NCI-H2107 treated with DMSO at 0.1 percent for 48 hours (cell line): ENCODE data around the gene CBFA2T2.
A peak's percentile ranks its signal among the peaks of the same experiment; 100 is the strongest.
"Not testable (repeated sequence)": the region's sequence is repeated elsewhere in the genome, so short reads cannot be mapped to it uniquely, and the experiment has no call there.

Source experiments
- DNase-seq: peaks from one replicate; lab custom pipeline; 2025; ENCODE audit not compliant: unreplicated experiment; lab: John Stamatoyannopoulos, UW

Gene CBFA2T2

GRCh38 chr20:33541797-33542196, 51.9 kb downstream of the CBFA2T2 start:
- no peak for DNase-seq

DNA sequence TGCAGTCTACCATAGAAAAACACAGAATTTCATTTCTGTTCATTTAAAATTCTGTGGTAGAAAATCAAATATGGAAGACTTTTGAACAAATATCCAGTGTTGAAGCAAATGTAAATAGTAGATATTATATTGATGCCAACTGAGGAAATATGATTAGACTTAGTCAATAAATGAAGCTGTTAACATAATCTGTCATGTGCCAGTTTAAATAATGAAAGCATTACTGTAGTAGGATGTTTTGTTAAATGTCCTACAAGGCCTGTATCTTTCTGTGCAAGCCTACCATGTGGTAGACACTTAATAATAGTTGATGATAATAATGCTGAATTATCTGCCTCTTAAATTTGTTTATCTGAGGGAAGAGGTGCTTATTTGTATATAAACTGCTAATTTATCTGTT, 55.9 kb downstream of the CBFA2T2 start:
- DNase-seq, result no peak

DNA sequence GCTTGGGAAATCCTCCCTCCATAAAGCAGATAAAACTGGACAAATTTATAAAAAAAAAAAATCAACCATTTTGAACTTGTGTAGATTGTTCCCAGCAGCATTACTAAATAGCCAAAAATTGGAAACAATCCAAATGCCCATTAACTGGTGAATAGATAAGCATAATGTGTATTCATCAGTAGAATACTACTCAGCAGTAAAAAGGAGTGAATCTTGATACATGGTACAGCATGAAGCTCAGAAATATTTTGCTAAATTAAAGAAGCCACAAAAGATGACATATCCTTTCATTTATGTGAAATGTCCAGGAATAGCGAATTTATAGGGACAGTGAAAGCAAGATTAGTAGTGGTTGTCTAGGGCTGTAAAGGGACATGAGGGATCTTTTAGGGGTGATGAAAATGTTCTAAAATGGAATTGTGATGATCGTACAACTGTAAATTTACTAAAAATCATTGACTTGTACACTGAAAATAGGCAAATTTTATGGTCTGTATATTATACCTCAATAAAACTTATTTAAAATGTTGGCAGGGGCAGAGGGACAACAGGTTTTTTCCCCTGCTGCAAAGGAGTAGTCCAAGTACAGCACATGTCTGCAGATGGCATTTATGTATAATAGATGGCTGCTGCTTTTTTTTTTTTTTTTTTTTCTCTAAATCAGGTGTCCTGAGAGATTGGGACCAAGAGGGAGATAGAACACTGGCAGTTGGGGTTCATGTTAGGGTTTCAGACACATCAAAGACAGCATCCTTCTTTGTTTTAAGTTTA, 59.5 kb downstream of the CBFA2T2 start:
- no peak for DNase-seq

DNA sequence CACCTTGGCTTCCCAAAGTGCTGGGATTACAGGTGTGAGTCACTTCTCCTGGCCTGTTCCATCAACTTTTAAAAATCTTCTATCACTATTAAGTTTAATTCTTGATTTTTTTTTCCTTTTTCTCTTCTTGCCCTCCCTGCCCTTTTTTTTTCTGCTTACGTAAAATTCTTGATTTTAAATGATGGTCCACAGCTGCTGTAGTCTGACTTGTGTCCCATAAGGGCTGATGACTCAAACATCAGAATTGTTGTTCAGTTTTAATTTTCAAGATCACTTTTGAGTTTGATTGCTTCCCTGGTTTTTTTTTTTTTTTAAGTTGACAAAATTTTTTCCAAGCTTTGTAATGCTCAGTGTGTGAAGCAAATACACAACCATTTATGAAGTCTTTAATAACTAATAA, 61.9 kb downstream of the CBFA2T2 start:
- no peak for DNase-seq

DNA sequence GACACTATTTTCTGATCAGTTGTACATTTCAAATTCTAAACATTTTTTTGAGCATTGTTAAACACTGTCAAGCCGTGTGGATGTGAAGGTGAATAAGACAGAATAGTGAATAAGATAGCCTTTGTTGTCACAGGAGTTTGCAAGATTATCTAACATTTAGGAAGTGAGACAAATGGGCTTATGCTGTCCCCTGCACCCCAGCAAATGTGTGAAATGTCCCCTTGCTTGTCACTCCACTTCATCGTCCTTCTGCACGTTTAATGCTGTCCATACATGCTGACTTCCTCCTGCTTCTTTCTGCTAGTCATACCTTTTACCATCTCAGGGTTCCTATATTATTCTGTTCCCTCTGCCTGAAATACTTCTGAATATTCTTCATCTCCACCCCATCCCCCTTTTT, 62.6 kb downstream of the CBFA2T2 start:
- DNase-seq, result no peak

DNA sequence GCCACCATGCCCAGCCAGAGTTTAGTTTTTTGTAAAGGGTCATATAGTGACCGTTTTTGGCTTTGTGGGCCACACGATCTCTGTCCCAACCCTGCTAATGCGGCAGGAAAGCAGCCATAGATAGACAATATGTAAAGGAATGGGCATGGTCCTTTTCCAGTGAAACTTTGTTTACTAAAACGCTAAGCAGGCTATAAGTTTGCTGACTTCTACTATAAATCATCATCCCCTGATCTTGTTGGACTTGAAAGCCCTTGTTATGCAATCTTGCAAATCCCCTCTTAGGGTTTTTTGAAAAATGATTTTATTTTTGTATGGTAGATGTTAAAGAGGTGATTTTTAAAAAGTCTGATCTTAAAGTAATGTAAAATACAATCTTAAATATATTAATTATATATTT, 63.6 kb downstream of the CBFA2T2 start:
- DNase-seq, result no peak

DNA sequence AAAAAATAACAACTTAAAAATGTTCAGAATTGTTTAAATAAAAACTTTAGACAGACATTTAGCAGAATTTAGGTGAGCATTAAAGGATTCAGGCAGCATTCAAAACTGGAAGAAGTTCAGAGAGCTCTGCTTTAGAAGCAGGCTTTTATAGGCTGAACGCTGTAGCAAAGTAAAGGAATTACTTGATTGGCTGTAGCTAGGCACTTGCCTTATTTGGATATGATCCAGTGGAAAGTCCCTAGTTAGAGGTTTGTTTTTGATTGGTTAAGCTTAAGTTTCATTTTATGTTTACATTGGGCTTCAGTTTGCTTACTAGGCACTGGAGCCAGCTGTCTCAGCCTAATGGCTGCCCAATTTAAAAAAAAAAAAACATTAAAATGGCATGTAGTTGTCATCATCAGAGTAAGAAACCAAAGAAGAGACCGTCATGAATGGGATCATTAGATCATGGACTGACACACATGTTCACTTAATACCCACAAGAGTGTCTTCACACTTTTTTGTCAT, 65.1 kb downstream of the CBFA2T2 start:
- peak; percentile 94 for DNase-seq

GRCh38 chr20:33555755-33556154, 65.9 kb downstream of the CBFA2T2 start:
- no peak for DNase-seq

DNA sequence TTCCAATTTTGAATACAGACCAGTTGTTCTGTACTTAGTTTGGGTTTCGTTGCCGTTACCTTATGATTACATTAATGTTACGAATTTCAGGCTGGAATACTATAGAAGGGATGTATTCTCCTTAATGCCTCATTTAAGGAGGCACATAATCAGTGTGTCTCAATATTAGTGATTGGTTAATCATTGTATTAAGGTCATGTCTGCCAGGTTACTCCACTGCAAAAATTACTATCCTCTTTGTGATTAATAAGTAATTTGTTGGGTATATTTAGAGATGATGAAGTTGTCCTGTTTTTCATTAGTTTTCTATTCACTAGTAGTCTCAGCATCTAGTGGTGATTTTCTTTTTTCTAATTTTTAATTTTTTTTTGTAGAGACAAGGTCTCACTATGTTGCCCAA, 66.3 kb downstream of the CBFA2T2 start:
- no peak for DNase-seq

DNA sequence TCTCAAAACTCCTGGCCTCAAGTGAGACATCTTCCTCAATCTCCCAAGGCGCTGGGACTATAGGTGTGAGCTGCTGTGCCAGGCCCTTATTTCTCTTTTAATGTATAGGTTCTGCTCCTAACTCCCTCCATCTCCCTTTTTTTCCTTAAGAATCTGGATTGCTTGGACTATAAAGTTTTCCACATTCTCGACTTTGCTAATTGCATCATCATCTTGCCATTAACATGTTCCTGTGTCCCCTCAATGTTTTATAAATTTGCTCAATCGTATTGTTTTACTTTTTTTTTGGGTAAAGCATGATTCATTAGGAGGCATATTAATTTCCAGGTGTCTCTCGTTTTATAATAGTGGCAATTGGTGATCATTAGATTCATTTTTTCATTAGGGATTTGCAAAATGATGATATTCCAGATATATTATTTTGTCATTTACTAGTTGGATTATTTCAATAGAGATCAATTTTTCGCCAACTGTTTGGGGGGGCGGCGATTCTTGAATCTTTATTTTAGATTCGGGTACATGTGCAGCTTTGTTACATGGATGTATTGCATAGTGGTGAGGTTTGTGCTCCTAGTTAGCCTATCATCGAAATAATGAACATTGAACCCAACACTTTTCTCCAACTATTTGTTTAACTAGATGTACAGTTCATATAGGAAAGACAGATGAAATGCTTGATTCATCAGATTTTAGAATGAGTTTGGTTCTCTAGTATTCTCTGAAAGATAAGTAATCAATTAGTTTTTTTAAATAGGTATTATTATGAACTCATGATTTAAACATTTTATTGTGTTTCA, 68.7 kb downstream of the CBFA2T2 start:
- DNase-seq, result no peak

DNA sequence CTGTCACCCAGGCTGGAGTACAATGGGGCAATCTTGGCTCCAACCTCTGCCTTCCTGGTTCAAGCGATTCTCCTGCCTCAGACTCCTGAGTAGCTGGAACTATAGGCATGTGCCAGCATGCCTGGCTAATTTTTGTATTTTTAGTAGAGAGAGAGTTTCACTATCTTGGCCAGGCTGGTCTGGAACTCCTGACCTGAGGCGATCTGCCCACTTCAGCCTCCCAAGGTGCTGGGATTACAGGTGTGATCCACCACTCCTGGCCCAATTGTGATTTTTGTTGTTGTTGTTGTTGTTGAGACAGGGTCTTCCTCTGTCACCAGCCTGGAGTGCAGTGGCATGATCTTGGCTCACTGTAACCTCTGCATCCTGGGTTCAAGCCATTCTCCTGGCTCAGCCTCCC, 69.3 kb downstream of the CBFA2T2 start:
- DNase-seq, result no peak

GRCh38 chr20:33560026-33560425, 70.1 kb downstream of the CBFA2T2 start:
- DNase-seq, result no peak

- not testable (repeated sequence) for DNase-seq
Measured at GRCh38 chr20:33561053-33561452, 71.2 kb downstream of the CBFA2T2 start.

- peak; percentile 84 for DNase-seq
Measured at GRCh38 chr20:33561692-33562601, 72.1 kb downstream of the CBFA2T2 start.

DNA sequence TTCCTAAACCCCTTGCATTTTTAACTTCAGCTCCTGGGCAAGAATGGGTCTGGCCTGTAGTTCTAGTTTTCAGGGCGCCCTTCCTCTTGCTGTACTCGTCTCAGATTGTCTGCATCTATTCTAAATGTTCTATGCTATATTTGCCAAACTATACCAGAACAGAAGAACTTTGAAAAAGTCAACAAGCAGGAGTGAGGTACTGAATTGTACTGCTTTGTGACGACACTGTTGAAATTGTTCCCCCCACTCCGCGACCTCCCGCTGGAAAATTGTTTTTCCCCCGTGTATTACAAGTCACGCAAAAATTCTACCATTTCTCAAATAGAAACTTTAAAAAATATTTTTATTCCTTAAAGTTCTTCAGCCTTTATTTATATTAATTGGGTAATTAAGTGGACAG, 73.9 kb downstream of the CBFA2T2 start:
- no peak for DNase-seq

- peak; percentile 38 for DNase-seq
Measured at GRCh38 chr20:33566781-33567603, 77.1 kb downstream of the CBFA2T2 start.

- no peak for DNase-seq
Measured at GRCh38 chr20:33567949-33568348, 78.1 kb downstream of the CBFA2T2 start.

DNA sequence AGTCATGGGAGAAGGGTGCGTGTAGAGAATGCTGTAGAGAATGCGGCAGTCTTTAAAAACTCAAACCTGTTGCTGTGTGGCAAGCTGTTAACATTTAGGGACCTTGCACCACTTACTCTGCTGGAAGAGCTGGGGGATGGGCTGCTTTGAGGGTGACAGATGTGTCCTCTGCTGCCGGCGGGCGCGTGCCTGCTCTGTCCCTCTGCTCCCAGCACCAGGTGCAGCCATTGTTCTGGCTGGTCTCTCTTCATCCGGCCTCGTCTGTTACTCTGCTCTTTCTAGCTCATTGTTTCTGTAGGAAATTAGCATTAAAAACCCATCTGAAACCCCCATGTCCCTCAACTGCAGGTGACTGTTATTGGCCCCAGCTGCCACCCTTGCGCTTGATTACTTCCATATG, 78.5 kb downstream of the CBFA2T2 start:
- peak; percentile 96 for DNase-seq

DNA sequence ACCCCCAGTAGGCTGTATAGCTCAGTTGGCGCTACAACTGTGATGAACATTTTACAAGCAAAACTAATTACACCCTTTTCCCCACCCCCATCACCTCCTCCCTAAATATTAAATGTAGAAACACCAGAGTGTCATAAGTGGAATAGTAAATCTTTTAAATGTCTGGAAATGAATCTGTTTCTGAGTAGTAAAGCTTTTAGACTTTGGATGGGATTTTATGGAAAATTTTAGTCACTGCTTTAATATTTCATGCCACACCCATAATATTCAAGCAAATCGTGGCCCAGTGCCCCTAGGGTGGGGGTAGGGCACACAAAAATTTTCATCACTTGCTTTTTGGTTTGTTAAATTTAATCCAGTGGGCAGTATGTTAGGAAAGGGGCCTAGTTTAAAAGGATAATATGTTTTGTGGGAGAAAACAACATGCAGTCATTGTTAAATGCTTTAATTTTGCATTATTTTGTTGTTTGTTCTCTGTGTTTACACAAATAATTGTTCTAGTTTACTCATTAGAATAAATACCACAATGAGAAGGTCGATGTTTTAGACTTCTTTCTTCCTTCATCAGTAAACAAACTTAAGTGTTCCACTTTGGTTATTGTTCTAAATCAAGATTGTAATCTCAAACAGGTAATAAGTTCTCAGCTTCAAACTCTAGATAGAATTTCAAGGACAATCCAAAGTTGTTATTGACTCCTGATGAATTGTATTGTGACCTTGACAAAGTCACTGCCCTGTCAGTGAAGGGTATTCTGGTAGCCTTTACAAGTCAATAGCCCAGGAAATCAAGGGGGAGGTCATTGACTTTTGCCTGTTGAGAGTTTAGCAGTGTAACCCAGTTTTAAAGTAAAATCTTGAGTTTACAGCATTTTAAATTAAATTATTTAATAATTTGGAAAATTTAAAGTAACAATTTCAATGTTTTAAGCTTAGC, 79.2 kb downstream of the CBFA2T2 start:
- no peak for DNase-seq
